Muscle layer of colon (tissue), 2 donors: ENCODE measurements around the gene CNTLN.

ENCODE experiments used
- H3K27ac ChIP-seq: one replicate; pipeline ENCODE4 v1.7.0; 2013; ENCODE audit warnings: low read depth, mild to moderate bottlenecking, low read length, moderate library complexity
- H3K27me3 ChIP-seq, 2 donors: one replicate each; pipeline ENCODE4 v1.7.0; 2013; ENCODE audit warnings: low read length in 2 of 2, mild to moderate bottlenecking in 2 of 2; ENCODE audit not compliant: insufficient read depth in 2 of 2, control insufficient read depth in 1 of 2
- H3K36me3 ChIP-seq: one replicate; pipeline ENCODE4 v1.7.0; 2013; ENCODE audit warnings: mild to moderate bottlenecking, low read length; ENCODE audit not compliant: insufficient read depth
- H3K4me1 ChIP-seq: one replicate; pipeline ENCODE4 v1.7.0; 2013; ENCODE audit warnings: mild to moderate bottlenecking, low read length; ENCODE audit not compliant: insufficient read depth
- H3K4me3 ChIP-seq, 2 donors: one replicate each; pipeline ENCODE4 v1.7.0; 2013; ENCODE audit warnings: low read length in 2 of 2, low read depth in 1 of 2, mild to moderate bottlenecking in 1 of 2, moderate library complexity in 1 of 2
- H3K9ac ChIP-seq: one replicate; pipeline ENCODE4 v1.7.0; 2013; ENCODE audit warnings: low read length
- H3K9me3 ChIP-seq: one replicate; pipeline ENCODE4 v1.7.0; 2013; ENCODE audit warnings: mild to moderate bottlenecking, low read length
- donor health status: abdominal sarcoma.
- donor health status: Adenocarcinoma of cecum.

CNTLN gene

GRCh38 chr9:17484906-17485305, 350.1 kb downstream of the CNTLN start:
- Histone ChIP-seq H3K4me3 (no peak overlapping the region), H3K4me1 (no peaks in the 10 kb centered on the region), H3K27ac (no peak overlapping the region), H3K9me3 (no peaks in the 10 kb centered on the region), H3K27me3 (no peaks in the 10 kb centered on the region), H3K9ac (no peak overlapping the region), H3K36me3 (no peaks in the 10 kb centered on the region)

GRCh38 chr9:17486396-17486795, 351.6 kb downstream of the CNTLN start:
- Histone ChIP-seq H3K36me3 (no peaks in the 10 kb centered on the region), H3K9ac (no peak overlapping the region), H3K4me1 (no peaks in the 10 kb centered on the region), H3K27me3 (no peaks in the 10 kb centered on the region), H3K27ac (no peak overlapping the region), H3K4me3 (no peak overlapping the region), H3K9me3 (no peaks in the 10 kb centered on the region)

GRCh38 chr9:17487467-17487866, 352.6 kb downstream of the CNTLN start:
- H3K9ac ChIP-seq, result no peak overlapping the region
- H3K4me3 ChIP-seq, result no peak overlapping the region
- H3K9me3 ChIP-seq, result no peaks in the 10 kb centered on the region
- H3K27me3 ChIP-seq, result no peaks in the 10 kb centered on the region
- H3K36me3 ChIP-seq, result no peaks in the 10 kb centered on the region
- H3K27ac ChIP-seq, result no peak overlapping the region
- no peaks in the 10 kb centered on the region for H3K4me1 ChIP-seq

- no peaks in the 10 kb centered on the region for H3K4me1 ChIP-seq
- no peaks in the 10 kb centered on the region for H3K27me3 ChIP-seq
- no peaks in the 10 kb centered on the region for H3K9me3 ChIP-seq
- H3K36me3 ChIP-seq, result no peaks in the 10 kb centered on the region
- H3K4me3 ChIP-seq, result no peak overlapping the region
- H3K27ac ChIP-seq, result no peak overlapping the region
- H3K9ac ChIP-seq, result no peak overlapping the region
Observed at GRCh38 chr9:17488662-17489061, 353.8 kb downstream of the CNTLN start.

- H3K9ac ChIP-seq, result no peak overlapping the region
- H3K4me1 ChIP-seq, result no peaks in the 10 kb centered on the region
- H3K9me3 ChIP-seq, result no peaks in the 10 kb centered on the region
- no peaks in the 10 kb centered on the region for H3K27me3 ChIP-seq
- no peak overlapping the region for H3K4me3 ChIP-seq
- H3K27ac ChIP-seq, result no peak overlapping the region
- no peaks in the 10 kb centered on the region for H3K36me3 ChIP-seq
Observed at GRCh38 chr9:17490110-17490509, 355.3 kb downstream of the CNTLN start.

GRCh38 chr9:17491780-17492179, 356.9 kb downstream of the CNTLN start:
- no peak overlapping the region for H3K27ac ChIP-seq
- peaks cover 5% of the 10 kb centered on the region for H3K36me3 ChIP-seq
- no peak overlapping the region for H3K4me3 ChIP-seq
- H3K9ac ChIP-seq, result no peak overlapping the region
- no peaks in the 10 kb centered on the region for H3K4me1 ChIP-seq
- H3K9me3 ChIP-seq, result no peaks in the 10 kb centered on the region
- H3K27me3 ChIP-seq, result no peaks in the 10 kb centered on the region

- Histone ChIP-seq H3K9ac (no peak overlapping the region), H3K27me3 (no peaks in the 10 kb centered on the region), H3K9me3 (no peaks in the 10 kb centered on the region), H3K4me3 (no peak overlapping the region), H3K27ac (no peak overlapping the region), H3K36me3 (no peaks in the 10 kb centered on the region), H3K4me1 (no peaks in the 10 kb centered on the region)
Observed at GRCh38 chr9:17503196-17503595, 368.4 kb downstream of the CNTLN start.

GRCh38 chr9:17509151-17509550, 374.3 kb downstream of the CNTLN start:
- no peaks in the 10 kb centered on the region for H3K27me3 ChIP-seq
- H3K36me3 ChIP-seq, result no peaks in the 10 kb centered on the region
- no peak overlapping the region for H3K9ac ChIP-seq
- H3K9me3 ChIP-seq, result no peaks in the 10 kb centered on the region
- no peaks in the 10 kb centered on the region for H3K4me1 ChIP-seq
- H3K27ac ChIP-seq, result no peak overlapping the region
- H3K4me3 ChIP-seq, result no peak overlapping the region

- Histone ChIP-seq H3K27me3 (no peaks in the 10 kb centered on the region), H3K9ac (no peak overlapping the region), H3K36me3 (no peaks in the 10 kb centered on the region), H3K4me3 (no peak overlapping the region), H3K4me1 (no peaks in the 10 kb centered on the region), H3K9me3 (no peaks in the 10 kb centered on the region), H3K27ac (no peak overlapping the region)
Observed at GRCh38 chr9:17509701-17510100, 374.9 kb downstream of the CNTLN start.

- no peak overlapping the region for H3K9ac ChIP-seq
- no peaks in the 10 kb centered on the region for H3K36me3 ChIP-seq
- no peak overlapping the region for H3K4me3 ChIP-seq
- no peak overlapping the region for H3K27ac ChIP-seq
- H3K4me1 ChIP-seq, result no peaks in the 10 kb centered on the region
- H3K9me3 ChIP-seq, result no peaks in the 10 kb centered on the region
- no peaks in the 10 kb centered on the region for H3K27me3 ChIP-seq
Observed at GRCh38 chr9:17519761-17520160, 384.9 kb downstream of the CNTLN start.

GRCh38 chr9:17520268-17521064, 385.6 kb downstream of the CNTLN start:
- no peaks in the 10 kb centered on the region for H3K4me1 ChIP-seq
- no peak overlapping the region for H3K27ac ChIP-seq
- H3K4me3 ChIP-seq, result no peak overlapping the region
- no peaks in the 10 kb centered on the region for H3K27me3 ChIP-seq
- H3K36me3 ChIP-seq, result no peaks in the 10 kb centered on the region
- H3K9me3 ChIP-seq, result no peaks in the 10 kb centered on the region
- no peak overlapping the region for H3K9ac ChIP-seq
